ENCODE results near the gene RAB6B.
A peak's percentile ranks its signal among the peaks of the same experiment; 100 is the strongest.

Gene RAB6B

DNA sequence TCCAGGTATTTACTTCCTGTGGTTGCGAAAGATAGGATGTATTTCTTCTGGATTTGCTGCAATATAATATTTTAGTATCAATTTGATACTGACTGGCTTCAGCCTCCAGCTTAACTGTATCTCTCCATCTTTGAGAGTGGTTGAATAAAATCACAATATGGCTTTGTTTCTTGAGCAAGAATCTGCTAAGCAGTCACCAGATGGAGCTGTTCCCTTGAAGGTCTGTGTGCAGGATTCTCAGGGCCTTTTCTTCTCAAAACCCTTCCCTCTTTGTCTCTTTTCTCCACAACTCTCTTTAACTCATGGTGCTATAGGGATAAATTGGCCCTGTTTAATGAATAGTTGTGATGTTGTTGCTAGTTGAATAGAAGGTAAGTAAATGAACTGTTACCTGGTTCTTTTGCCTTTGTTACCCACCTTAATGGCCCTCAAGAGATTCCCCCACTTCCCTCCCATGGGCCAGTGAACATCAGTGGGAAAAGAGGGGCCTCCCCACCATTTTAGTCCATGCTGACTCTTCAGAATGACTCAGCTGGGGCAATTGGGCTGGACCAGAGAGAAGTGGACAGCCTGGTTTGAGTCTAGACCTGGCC lies 34.8 kb upstream of the RAB6B start:
- peak; percentile 32 for DNase-seq

DNA sequence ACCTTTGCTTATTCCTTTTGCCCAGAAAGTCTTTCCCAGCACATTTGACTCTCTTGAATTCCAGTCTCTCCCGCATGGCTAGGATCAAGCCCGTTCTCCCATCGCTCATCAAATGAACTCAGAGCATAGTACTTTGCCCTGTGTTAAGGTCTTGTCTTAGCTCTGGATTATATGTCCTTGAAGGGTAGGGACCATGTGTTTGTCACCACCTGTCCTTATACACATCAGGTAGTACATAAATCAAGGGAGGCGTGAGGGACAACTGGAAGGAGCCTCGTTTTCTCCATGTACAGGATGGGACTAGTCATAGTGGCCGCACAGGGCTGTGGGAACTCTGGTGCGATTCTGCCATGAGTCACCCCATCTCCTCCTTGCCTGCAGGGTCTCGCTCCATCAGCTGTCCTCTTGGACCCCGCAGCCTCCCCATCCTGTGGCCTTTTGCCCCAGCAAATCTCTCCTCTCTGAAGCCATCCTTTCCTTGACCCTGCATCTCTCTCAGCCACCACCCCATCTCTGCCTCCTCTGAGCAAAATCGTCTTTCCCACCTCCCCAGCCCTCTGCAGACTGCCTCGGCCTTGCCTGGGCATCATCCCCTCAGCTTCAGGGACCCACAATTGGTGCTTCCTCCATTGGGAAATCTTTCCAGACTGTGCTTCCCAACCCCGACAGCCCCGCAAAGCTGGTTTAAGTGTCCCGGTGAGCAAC lies 33.4 kb upstream of the RAB6B start:
- DNase-seq: no peak

DNA sequence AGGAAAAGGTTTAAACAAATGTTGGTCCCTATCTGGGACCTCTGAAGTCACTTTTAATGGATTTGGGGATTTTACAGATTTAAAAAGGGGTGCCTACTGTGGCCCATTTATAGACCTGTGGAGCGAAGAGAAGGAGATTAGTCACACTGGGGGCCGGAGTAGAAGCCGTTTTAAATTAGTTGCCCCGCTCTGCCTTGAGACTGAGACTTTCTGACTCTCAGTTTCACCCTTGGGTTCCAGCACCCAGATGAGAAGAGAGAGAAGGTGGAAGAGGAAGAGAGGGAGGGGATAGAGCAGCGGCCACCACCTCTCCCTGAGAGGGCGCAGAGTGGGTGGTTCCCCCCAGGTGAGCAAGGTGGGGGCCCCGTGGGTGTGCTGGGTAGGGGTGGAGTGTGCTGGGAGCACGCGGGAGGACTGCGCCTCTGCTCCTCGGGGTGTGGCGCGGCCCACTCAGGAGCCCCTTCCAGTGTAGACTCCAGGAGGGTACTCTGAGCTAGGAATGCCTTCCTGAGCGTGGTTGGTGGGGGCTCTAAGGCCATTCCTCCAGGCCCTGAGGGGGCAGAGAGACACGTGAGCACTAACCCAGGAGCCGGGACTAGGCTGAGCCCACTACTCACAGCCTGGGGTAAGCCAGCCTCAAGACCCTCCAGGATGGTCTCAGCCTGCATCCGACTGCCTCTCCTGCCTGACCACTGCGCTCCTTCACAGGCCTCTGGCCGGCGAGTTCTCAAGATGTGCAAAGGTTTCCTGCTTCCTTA lies 32.6 kb upstream of the RAB6B start:
- no peak for DNase-seq

DNA sequence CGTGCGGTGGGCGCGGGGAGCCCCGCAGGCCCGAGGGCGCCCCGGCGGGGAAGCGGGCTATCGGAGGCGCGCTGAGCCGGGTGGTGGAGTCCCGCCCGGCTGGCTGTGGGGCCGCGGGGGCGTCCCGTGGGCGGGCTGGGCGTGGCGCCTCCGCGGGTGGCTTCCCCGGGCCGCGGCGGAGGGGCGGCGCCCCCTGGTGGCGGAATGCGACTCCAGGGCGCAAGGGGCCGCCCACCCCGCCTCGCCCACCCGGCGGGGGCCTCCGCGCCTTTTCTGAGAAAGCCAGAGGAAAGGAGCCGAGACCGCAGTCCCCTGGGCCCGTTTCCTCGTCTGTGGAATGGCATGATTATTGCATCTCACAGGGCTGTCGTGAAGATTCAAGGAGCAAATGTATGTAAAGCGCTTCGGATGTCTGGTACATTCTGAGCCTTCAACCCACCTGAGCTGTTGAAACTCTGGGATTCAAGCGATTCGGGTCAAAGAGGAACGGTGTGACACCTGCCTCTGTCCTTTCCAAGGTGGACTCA lies 31.9 kb upstream of the RAB6B start:
- no peak for DNase-seq

DNA sequence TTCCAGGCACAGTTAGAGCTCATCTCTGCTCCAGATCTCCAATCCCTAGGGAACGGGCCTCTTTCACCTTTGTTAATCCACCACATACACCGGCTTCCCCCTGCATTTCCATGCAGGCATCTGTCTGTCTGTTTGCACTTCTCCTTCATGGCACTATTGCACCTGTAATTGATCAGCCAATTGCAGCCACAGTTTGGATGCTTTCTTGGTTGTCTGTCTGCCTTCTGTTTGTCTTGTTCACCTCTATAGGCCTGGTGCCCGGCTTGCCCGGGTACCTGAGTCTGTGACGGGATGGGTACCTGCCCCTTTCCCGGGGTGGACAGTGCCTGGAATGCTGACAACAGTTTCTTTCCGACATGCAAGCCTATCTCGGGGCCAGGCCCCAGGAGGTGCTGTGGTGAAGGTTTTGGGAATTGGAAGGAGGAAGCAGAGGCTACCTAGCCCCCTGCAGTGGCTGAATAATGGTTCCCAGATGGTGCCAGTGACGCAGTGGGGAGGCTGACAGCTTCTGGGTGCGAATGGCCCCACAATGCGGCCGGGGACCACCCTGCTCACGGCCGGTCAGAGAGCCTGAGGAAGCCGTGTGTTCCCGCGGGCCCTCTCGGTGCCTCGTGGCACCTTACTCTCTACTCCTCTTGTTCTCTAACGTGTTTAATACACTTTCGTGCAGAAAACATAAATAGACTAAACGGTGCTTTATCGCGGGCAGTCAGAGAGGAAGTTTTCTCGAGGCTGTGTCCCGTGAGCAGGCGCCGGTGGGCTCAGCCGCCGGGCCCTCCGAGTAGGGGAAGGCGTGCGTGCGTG lies 31.3 kb upstream of the RAB6B start:
- no peak for DNase-seq

DNA sequence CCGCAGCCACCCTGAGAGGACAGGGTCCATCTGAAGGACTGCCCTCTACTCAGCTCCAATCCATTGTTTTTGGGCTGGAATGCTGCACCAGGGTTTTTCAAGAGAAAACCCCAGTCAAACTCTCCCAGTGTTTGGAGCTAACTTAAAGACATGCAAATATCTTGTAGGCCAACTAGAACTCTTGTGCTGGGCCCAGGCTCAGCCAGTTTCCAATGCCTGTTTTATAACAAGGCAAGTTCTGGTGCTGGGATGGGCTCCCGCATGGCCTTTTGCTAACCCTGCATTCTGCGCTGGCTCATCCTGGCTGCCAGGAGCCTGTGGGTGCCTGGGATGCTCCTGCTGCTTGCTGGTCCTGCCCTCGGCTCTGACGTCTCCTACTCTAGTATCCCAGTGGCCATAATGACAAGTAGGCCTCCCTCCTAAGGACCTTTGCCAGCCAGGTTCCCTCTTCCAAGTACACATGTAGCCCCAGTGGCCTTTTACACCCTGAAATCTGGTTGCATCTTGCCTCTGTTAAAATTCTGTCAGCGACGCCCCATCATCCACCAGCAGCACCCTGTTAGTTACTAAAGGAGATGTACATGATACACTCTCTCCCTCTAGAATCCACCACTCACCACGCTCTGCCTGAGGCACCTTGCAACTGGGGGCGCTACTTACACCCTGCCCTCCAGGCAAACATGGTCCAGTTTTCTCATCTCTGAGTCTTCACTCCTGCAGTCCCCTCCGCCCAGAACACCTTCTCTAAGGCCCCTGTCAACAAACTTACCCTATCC lies 30.5 kb upstream of the RAB6B start:
- DNase-seq: no peak

DNA sequence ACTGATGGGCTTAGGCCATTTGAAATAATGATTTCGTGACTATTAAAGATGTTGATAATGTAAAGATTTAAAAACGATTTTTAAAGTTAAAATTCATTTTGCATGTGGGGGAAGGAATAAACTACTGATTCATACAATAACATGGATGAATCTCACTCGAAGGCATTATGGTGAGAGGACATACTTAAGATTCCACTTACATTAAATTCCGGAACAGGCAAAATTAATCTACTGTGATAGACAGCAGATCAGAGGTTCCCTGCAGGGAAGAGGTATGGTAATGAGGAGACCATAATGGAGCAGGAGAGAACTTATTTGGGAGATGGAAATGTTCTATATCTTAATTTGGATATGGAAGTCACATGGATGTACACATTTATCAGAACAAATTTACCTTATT lies 28.4 kb upstream of the RAB6B start:
- no peak for DNase-seq

DNA sequence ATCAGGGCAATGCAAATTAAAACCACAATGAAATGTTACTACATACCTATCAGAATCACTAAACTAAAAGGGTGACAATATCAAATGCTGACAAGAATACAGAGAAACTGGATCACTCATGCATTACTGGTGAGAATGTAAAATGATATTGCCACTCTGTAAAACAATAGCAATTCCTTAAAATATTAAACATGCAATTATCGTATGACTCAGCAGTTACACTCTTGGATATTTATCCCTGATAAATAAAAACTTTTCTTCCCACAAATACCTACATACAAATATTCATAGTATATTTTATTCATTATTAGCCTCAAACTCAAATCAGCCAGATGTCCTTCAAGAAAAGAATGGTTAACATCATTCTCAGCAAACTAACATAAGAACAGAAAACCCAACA lies 25.9 kb upstream of the RAB6B start:
- DNase-seq: no peak

DNA sequence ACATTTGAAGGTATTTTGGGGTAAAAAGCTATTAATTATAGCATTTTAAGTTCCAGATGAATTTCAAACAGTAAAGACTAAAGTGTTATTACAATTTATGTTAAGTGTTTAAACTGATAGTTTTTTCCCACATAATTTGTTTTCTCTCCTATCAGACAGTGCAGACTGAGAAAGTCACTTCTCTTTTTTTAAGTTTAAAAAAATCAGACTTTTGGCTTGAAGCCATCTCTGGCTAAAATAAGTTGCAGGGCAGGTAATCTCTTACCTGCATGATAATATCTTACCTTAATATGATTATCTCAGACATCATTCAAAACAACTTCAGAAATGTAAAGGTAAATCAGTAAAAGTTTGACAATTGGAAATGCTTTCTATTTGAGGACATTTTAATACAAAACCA lies 21.5 kb upstream of the RAB6B start:
- no peak for DNase-seq

DNA sequence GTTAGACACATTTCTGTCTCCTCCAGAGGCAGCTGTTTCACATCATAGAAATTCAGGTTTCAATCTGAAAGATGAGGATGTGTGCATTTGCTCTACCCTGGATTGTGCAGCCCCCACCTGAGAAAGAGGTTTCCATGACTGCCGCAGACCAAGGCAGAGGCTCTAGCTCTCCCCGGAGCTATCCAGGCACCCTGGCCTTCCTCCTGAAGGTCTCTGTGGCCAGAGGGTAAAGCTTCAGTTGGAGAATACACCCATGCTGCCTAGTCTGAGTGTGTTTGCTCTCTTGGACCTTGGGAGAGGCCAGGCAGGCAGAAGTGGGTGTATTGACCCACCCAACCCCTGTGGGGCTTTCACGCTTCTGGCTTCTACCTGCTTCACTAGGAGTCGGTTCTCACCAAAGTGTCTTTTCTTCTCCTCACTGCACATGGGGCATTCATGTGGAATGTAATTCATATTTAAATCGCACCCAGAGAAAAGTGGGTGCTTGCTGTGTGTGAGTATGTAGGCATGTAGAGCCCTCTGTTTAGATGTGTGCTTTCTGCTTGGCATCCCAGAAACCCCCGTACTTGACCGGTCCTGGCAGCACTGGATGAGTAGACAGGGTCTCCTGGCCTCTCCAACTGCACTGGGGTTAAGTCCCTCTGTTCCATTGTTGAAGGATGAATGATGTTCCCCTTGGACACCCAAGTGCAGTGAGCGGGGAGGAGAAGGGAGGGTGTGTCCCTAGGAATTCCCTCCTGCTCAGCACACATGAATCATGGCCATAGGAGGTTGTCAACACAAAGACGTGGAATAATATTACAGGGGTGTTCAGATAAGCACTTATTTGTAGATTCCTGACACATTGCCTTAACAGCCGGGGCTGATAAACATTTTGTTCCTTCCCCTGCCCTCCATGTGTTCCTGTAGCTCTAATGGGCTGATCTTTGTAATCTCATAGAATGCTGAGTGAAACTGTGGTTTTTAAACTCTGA lies 20.3 kb upstream of the RAB6B start:
- DNase-seq: no peak

DNA sequence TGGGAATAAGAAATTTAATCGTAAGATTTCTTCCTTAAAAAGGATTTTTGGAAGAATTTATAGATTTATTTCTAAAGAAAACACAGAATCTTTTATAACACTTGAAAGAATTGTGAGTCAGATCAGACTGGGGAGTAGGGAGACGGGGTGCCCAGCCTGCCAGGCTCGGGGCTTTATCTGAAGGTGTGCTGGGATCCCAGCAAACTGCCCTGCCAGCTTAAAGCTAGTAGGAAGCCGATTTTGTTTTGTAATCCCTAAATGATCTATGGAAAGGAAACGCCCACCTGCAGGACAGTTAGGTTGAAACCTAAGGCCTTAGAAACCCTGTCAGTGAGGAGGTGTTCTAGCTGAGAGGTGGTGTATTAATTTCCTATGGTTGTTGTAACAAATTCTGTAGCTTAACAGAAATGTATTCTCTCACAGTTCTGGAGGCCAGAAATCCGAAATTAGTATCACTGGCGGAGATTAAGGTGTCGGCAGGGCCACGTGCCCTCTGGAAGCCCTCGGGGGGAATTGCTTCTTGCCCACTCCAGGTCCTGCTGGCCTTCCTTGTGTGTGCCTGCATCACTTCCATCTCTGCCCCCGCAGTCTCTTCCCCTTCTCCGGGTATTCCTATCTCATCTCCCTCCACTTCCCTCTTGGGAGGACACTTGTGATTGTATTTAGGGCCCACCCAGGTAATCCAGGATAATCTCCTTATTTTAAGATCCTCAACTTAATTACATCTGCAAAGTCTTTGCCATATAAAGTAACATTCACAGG lies 19.3 kb upstream of the RAB6B start:
- peak; percentile 48 for DNase-seq

DNA sequence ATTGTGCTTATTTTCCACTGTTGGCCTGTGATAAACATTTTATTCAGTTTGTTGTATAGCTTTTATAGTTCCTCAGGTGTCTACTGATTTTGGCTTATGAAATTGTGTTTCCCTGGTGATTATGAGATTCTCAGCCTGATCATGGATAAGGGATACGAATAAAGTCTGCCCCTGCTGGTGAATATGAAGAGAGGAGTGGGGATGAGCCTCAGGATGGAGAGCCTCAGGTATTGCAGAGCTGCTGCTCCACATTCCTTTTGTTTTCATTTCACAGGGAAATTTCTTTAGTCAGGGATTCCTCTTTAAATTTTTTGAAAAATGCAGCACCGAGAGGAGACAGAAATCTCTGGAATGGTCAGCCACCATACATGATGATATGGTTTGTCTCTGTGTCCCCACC lies 14.7 kb upstream of the RAB6B start:
- DNase-seq: no peak

DNA sequence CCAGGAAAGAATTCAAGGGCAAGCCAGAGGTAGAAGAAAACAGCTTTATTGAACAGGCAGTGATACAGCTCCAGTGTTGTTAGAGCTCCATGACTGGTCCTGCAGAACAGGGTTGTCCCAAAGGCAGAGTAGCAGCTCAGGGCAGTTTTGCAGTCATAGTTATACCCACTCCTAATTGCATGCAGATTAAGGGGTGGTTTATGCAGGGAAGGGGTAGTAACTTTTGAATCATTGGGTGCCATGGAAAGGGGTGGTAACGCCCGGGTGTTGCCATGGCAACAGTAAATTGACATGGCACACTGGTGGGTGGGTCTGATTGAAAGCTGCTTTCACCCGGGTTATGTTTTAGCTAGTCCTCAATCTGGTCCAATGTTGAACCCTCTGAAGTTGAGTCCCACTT lies 9.7 kb upstream of the RAB6B start:
- no peak for DNase-seq

DNA sequence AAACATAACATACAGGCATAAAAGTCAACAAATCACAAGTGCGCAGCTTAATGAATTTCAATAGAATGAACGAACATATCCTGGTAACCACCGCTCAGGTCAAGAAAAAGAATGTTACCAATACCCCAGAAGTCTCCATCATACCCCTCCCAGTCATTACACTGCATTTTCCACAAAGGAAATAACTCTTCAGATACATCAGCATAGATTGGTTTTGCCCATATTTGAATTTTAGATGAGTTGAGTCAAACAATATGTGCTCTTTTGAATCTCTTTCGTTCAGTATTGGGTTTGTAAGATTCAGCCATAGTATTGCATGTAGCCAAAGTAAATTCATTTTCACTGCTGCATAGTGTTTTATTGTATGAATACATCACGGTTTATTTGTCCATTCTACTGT lies 6.2 kb upstream of the RAB6B start:
- no peak for DNase-seq

DNA sequence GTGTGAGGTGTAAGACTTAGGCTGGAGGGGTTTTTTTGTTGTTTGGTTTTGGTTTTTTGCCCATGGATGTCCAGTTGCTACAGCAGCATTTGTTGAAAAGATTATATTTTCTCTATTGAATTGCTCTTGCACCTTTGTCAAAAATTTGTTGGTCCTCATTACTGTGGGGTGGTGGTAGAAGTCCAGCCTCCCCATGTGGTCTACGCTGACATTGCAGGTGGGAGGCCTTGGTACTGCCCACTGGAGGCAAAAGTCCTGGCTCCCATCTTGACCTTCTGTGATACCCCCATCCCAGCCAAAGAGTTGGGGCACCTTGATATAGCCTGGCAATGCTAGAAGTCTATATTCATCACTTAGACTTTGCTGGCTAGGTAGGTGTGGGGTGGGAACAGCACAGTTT lies 5.4 kb upstream of the RAB6B start:
- DNase-seq: no peak

DNA sequence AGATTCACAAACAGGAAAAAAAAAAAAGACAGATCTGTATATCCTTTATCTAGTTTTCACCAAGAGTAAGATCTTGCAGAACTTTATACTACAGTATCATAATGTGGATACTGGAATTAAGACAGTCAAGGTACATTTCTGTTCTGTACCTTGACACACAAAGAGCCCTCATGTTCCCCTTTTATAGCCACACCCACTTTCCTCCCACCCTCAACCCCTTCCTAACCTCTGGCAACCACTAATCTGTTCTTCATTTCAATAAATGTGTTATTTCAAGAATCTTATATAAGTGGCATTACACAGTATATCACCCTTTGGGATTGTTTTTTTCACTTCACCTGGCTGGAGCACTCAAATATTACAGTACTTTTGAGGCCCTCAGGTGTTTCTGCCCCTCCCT lies 3.6 kb upstream of the RAB6B start:
- DNase-seq: no peak

DNA sequence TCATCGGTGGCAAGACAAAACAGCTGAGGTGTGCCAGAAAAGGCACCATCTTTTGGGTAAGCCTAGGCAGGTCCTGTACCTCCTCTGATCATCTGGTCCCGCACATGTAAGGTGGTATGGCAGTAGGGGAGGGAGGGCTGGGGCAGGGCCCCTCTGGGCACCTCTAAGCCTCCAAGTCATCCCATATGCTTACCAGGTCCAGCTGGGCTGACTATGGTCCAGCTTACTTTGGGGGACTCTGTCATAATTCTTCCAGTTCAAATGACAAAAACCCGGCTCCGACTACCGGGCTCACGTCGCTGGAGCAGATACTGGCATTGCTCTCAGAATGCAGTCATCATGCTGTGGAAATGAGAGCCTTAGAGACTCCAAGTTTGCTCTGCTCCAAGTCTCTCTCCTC lies 1.9 kb upstream of the RAB6B start:
- DNase-seq: no peak

DNA sequence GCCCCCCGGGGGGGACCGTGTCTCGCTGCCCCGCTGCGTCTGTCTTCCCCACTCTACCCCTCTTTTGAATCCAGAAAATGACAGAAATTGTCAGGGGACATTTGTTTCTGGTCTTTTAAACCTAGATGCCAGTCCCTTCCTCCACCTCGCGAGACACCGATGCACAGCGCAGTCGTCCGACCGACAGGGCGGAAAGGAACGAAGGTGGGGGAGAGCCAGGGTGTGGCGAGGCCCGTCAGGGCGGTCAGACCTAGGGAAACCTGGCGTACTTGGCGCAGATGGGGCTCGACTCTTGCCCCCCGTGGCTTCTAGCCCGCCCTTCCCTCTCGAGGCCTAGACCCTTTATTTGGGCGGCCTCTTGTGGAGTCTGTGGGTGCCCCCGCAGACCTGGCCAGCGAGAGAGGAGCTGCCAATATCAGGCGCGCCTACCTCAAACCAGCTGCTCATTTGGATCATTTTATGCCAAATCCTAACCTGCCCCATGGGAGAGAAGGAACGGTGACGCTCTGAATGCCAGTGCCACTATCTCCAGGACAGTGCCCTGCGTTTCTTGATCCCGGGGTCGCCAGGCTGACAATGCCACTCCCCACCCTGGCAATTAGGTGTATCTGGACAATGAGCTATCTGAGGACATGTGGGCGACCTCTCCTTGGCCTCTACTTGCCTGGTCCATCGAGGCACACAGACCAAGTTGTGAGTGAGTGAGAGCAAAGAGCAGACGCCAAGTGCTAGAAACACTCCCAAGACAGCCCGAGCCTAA lies 500 bp upstream of the RAB6B start:
- no peak for DNase-seq

DNA sequence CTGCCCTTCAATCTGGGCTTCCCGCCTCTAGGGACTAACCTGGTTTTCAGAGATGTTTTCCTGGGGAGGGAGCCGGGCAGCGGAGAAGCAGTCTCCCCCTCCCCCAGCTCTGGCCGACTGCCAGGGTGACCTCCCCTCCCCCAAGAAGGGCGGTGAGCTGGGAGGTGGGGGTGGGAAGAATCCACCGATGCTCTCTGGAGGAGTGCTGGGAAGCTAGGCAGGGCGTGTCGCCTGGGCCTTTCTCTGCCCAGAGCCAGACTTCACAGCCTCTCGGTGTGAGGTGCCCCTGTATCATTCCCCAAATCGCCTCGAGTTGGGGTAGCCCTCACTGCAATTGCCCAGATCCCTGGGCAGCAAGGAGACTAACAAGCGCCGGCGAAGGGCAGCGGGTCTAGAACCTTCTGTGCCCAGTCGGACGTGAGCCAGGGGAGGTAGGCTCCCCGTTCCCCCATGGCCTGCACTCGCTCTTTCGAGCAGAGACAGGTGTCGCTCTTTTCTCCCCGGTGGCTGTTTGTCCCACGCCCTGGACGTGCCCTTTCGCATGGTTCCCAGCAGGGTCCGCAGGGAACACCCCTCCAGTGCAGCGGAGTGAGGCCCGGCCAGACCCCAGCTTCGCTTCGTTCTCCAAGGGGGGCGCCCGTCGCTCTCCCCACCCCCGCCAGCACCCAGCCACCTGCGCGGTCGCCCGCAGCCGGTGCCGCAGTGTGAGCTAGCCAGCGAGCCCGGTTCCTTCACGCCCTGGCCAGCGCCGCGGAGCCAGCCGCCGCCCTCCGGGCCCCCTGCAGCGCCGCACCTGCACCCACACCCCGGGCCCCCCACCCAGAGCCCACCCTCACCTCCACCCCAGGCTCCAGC lies 1.1 kb downstream of the RAB6B start:
- no peak for DNase-seq

Measured in NCI-H524 treated with DMSO at 0.1 percent for 48 hours (cell line).